NT2/D1 (cell line): ENCODE data around the gene RAF1.

ENCODE experiments used
- SUZ12 ChIP-seq: IDR thresholded peaks from 2 replicates; pipeline ENCODE4 v1.6.1; 2011; ENCODE audit not compliant: insufficient read length, insufficient read depth; ENCODE audit errors: extremely low read depth
- YY1 ChIP-seq: IDR thresholded peaks from 2 replicates; pipeline ENCODE4 v1.6.1; 2011; ENCODE audit not compliant: insufficient read length, insufficient read depth

DNA sequence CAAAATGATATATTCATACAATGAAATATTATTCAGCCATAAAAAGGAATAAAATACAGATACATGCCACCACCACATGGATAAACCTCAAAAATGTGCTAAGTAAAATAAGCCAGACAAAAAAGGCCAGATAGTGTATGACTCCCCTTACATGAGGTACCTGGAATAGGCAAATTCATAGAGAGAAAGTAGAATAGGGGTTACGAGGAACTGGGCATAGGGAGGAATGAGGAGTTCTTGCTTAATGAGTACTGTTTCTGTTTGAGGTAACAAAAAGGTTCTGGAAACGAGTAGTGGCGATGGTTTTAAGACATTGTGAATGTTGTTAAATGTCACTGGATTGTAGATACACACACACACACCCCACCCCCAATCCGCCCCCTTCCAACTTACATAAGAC, 8.2 kb downstream of the RAF1 start:
- TF ChIP-seq YY1 (no peak), SUZ12 (no peak)
